Glutamatergic neuron (in vitro differentiated cells): ENCODE data around the gene ART5. TPM values are rescaled to one million over a fixed set of nuclear protein-coding genes. Genes with fewer than 3 reads are reported as not detected.
"Not testable (repeated sequence)": the region's sequence is repeated elsewhere in the genome, so short reads cannot be mapped to it uniquely, and the experiment has no call there.

ENCODE experiments used
- DNase-seq: peaks from one replicate; pipeline ENCODE4 v3.0.0; 2022
- H3K27ac Mint-ChIP-seq: one replicate; pipeline ENCODE4 v1.8.0; 2020; ENCODE audit warnings: mild to moderate bottlenecking, mixed read lengths, inconsistent platforms; ENCODE audit not compliant: unreplicated experiment
- H3K27me3 Mint-ChIP-seq: one replicate; pipeline ENCODE4 v1.8.0; 2020; ENCODE audit warnings: mild to moderate bottlenecking, moderate library complexity, mixed read lengths, inconsistent platforms; ENCODE audit not compliant: unreplicated experiment
- H3K36me3 Mint-ChIP-seq: one replicate; pipeline ENCODE4 v1.8.0; 2020; ENCODE audit warnings: mild to moderate bottlenecking, mixed read lengths, inconsistent platforms; ENCODE audit not compliant: unreplicated experiment
- H3K4me1 Mint-ChIP-seq: one replicate; pipeline ENCODE4 v1.8.0; 2020; ENCODE audit warnings: mild to moderate bottlenecking, low read depth, mixed read lengths, inconsistent platforms; ENCODE audit not compliant: unreplicated experiment
- H3K4me3 Mint-ChIP-seq: one replicate; pipeline ENCODE4 v1.8.0; 2020; ENCODE audit warnings: mild to moderate bottlenecking, mixed read lengths, inconsistent platforms; ENCODE audit not compliant: unreplicated experiment
- H3K9me3 Mint-ChIP-seq: one replicate; pipeline ENCODE4 v1.8.0; 2020; ENCODE audit warnings: mild to moderate bottlenecking, moderate library complexity, mixed read lengths, inconsistent platforms; ENCODE audit not compliant: unreplicated experiment
- total RNA-seq: library from RNA; stranded (reverse); fragmentation: NEBNext Ultra II Directional; extraction: Animal tissue kit (Norgen Biotek cat#: 25700); gene quantifications from one replicate; pipeline ENCODE4 v1.2.1, GENCODE V29; 2021; ENCODE audit not compliant: unreplicated experiment
- TF ChIP-seq, protein P1 (sequence below): fragments of 200-600 bp; sonication (generic); IDR thresholded peaks from one replicate; pipeline ENCODE4 v1.5.0; 2021; ENCODE audit not compliant: partially characterized antibody, unreplicated experiment

The ART5 gene
- total RNA-seq, 1 donor from 2014 or later: not detected

GRCh38 chr11:3658252-3658651 is 16.5 kb upstream of the ART5 start:
- H3K4me3 Mint-ChIP-seq: no peak overlapping the region
- H3K36me3 Mint-ChIP-seq: peaks cover 11% of the 10 kb centered on the region
- no peaks in the 10 kb centered on the region for H3K9me3 Mint-ChIP-seq
- no peak overlapping the region for H3K27ac Mint-ChIP-seq
- H3K4me1 Mint-ChIP-seq: no peaks in the 10 kb centered on the region
- TF ChIP-seq, protein P1, sequence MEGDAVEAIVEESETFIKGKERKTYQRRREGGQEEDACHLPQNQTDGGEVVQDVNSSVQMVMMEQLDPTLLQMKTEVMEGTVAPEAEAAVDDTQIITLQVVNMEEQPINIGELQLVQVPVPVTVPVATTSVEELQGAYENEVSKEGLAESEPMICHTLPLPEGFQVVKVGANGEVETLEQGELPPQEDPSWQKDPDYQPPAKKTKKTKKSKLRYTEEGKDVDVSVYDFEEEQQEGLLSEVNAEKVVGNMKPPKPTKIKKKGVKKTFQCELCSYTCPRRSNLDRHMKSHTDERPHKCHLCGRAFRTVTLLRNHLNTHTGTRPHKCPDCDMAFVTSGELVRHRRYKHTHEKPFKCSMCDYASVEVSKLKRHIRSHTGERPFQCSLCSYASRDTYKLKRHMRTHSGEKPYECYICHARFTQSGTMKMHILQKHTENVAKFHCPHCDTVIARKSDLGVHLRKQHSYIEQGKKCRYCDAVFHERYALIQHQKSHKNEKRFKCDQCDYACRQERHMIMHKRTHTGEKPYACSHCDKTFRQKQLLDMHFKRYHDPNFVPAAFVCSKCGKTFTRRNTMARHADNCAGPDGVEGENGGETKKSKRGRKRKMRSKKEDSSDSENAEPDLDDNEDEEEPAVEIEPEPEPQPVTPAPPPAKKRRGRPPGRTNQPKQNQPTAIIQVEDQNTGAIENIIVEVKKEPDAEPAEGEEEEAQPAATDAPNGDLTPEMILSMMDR: no peak
- DNase-seq: no peak
- H3K27me3 Mint-ChIP-seq: peaks cover 5% of the 10 kb centered on the region

DNA sequence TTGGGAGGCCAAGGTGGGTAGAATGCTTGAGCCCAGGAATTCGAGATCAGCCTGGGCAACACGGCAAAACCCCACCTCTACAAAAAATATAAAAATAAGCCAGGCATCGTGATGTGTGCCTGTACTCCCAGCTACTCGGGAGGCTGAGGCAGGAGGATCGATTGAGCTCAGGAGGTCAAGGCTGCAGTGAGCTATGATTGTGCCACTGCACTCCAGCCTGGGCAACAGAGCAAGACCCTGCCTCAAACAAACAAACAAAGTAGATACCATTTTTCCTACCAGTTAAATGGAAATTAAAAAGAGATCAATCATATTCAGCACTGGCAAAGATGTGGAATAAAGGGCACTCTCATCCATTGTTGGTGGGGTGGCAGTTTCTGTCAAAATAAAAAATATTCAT is 15.5 kb upstream of the ART5 start:
- not testable (repeated sequence) for H3K27me3 Mint-ChIP-seq, H3K4me1 Mint-ChIP-seq, H3K36me3 Mint-ChIP-seq, H3K4me3 Mint-ChIP-seq, DNase-seq, H3K27ac Mint-ChIP-seq, H3K9me3 Mint-ChIP-seq

- H3K4me3 Mint-ChIP-seq: no peak overlapping the region
- no peak for DNase-seq
These were observed 13.8 kb upstream of the ART5 start for GRCh38 chr11:3655547-3655946.

DNA sequence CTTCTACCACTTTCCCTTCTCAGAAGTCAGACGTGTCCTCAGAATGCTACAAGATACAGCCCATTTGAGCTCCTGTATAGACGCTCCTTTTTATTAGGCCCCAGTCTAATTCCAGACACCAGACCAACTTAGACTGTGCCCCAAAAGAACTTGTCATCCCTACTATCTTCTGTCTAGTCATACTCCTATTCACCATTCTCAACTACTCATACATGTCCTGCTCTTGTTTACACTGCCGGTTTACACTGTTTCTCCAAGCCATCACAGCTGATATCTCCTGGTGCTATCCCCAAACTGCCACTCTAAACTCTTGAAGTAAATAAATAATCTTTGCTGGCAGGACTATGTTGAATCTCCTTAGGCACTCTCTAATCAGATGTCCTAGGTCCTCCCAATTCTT is 10.7 kb upstream of the ART5 start:
- H3K36me3 Mint-ChIP-seq, H3K27ac Mint-ChIP-seq, H3K9me3 Mint-ChIP-seq, DNase-seq, H3K4me1 Mint-ChIP-seq, H3K4me3 Mint-ChIP-seq, H3K27me3 Mint-ChIP-seq: not testable (repeated sequence)

More at GRCh38 chr11:3655547-3655946, 13.8 kb upstream of the ART5 start:
- H3K9me3 Mint-ChIP-seq: peaks cover 2% of the 10 kb centered on the region
- H3K27me3 Mint-ChIP-seq: peaks cover 2% of the 10 kb centered on the region
- H3K27ac Mint-ChIP-seq: no peak overlapping the region
- H3K36me3 Mint-ChIP-seq: peaks cover 5% of the 10 kb centered on the region
- no peaks in the 10 kb centered on the region for H3K4me1 Mint-ChIP-seq
- TF ChIP-seq, protein P1: no peak

GRCh38 chr11:3649374-3649773 is 7.6 kb upstream of the ART5 start:
- H3K4me3 Mint-ChIP-seq, H3K9me3 Mint-ChIP-seq: not testable (repeated sequence)

DNA sequence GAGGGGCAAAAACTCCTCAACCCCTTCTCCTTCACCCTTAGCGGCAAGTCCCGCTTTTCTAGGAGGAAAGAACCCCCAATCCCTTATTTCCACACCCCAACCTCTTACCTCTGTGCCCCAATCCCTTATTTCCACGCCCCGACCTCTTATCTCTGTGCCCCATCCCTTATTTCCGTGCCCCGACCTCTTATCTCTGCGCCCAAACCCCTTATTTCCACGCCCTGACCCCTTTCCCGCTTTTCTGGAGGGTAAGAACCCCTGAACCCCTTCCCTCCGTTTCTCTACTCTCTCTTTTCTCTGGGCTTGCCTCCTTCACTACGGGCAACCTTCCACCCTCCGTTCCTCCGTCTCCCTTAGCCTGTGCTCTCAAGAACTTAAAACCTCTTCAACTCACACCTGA is 7.1 kb upstream of the ART5 start:
- not testable (repeated sequence) for H3K4me1 Mint-ChIP-seq, H3K27me3 Mint-ChIP-seq, H3K4me3 Mint-ChIP-seq, H3K27ac Mint-ChIP-seq, H3K9me3 Mint-ChIP-seq, DNase-seq, H3K36me3 Mint-ChIP-seq

More at GRCh38 chr11:3649374-3649773, 7.6 kb upstream of the ART5 start:
- H3K36me3 Mint-ChIP-seq, H3K4me1 Mint-ChIP-seq, H3K27ac Mint-ChIP-seq, DNase-seq, H3K27me3 Mint-ChIP-seq: not testable (repeated sequence)

DNA sequence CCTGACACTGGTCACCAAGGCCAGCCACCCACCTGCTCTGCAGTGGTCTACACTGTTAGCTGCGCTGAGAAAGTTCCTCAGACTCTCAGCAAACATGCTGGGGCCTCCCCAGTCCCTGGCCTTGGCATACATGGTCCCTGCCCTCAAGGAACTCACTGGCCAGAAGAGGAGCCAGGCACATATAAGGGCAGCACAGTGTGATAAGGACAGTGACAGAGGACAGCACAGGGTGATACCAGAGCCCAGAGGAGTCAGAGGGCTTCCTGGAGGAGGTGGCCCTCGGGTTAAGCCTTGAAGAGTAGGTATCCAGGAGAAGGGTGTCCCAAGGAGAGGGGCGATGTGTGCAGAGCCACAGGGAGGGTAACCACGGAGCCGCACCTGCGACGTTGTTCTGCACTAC is 3.8 kb upstream of the ART5 start:
- H3K4me3 Mint-ChIP-seq: no peak overlapping the region
- peaks cover 4% of the 10 kb centered on the region for H3K9me3 Mint-ChIP-seq
- no peak for DNase-seq
- peaks cover 4% of the 10 kb centered on the region for H3K36me3 Mint-ChIP-seq
- TF ChIP-seq, protein P1: no peak
- no peak overlapping the region for H3K27ac Mint-ChIP-seq
- peaks cover 12% of the 10 kb centered on the region for H3K27me3 Mint-ChIP-seq
- H3K4me1 Mint-ChIP-seq: no peaks in the 10 kb centered on the region
